B cell (primary cell): ENCODE measurements around the gene SLC22A17. TPM values are rescaled to one million over a fixed set of nuclear protein-coding genes. Genes with fewer than 3 reads are reported as not detected.

Source experiments
- ATAC-seq: fragments of 200-7000 bp; cut with Tn5 transposase; one replicate; pipeline ENCODE4 v1.10.0; 2021; ENCODE audit warnings: low read depth, mild to moderate bottlenecking, moderate number of reproducible peaks, moderate library complexity
- CTCF ChIA-PET: fragments of 350-600 bp; sonication (Branson Sonifier 250); formaldehyde crosslinking; loops from one replicate; lab custom pipeline; 2021; ENCODE audit warnings: antibody characterized with exemption, inconsistent platforms; lab: Charles Lee
- POLR2A ChIA-PET: fragments of 350-600 bp; sonication (Branson Sonifier 250); formaldehyde crosslinking; loops from one replicate; lab custom pipeline; 2021; ENCODE audit warnings: antibody characterized with exemption; lab: Charles Lee
- DNase-seq: peaks from one replicate; pipeline ENCODE4 v3.0.0; 2013
- H2AFZ ChIP-seq: 2 replicates; pipeline ENCODE4 v1.6.1; 2012; ENCODE audit warnings: mild to moderate bottlenecking, low read depth, low read length; ENCODE audit not compliant: insufficient read depth, poor library complexity, severe bottlenecking
- H3K27ac ChIP-seq, 2 donors: 1 replicate in 1 of 2; 2 replicates in 1 of 2; pipeline ENCODE4 v1.5.1; 2012 to 2013; ENCODE audit warnings: low read length in 2 of 2, mild to moderate bottlenecking in 2 of 2, moderate library complexity in 1 of 2
- H3K27me3 ChIP-seq, 4 experiments: fragments of 200-600 bp in 1 of 4; sonication (generic) in 1 of 4; replicated peaks in 1 of 4; 1 replicate in 2 of 4; 2 replicates in 2 of 4; pipeline versions ENCODE4 v1.6.1 to v1.7.0; 2013 to 2016; ENCODE audit warnings: low read length in 3 of 4, mild to moderate bottlenecking in 2 of 4, mixed read lengths in 1 of 4, moderate library complexity in 1 of 4; ENCODE audit not compliant: insufficient read depth in 4 of 4, control insufficient read depth in 3 of 4; ENCODE audit errors: control extremely low read depth in 1 of 4
- H3K36me3 ChIP-seq, 2 experiments: replicated peaks in 1 of 2; 1 replicate in 1 of 2; 2 replicates in 1 of 2; pipeline versions ENCODE4 v1.6.1 to v1.7.1; 2013; ENCODE audit warnings: low read length in 1 of 2; ENCODE audit not compliant: insufficient read depth in 2 of 2, control insufficient read depth in 1 of 2; ENCODE audit errors: control extremely low read depth in 1 of 2, extremely low read depth in 1 of 2
- H3K4me1 ChIP-seq, 2 donors: fragments of 200-600 bp in 1 of 2; sonication (generic) in 1 of 2; 1 replicate in 1 of 2; 2 replicates in 1 of 2; pipeline versions ENCODE4 v1.5.1 to v1.6.1; 2013 to 2017; ENCODE audit warnings: low read length in 2 of 2; ENCODE audit not compliant: control insufficient read depth in 2 of 2, insufficient read depth in 2 of 2
- H3K4me2 ChIP-seq: replicated peaks from 2 replicates; pipeline ENCODE3; 2012; ENCODE audit warnings: mild to moderate bottlenecking, low read depth, low read length; ENCODE audit not compliant: poor library complexity, severe bottlenecking
- H3K4me3 ChIP-seq, 5 experiments: fragments of 200-600 bp in 1 of 5; sonication (generic) in 1 of 5; 1 replicate in 3 of 5; 2 replicates in 2 of 5; pipeline versions ENCODE4 v1.5.1 to v1.7.0; 2011 to 2016; ENCODE audit warnings: low read length in 4 of 5, mild to moderate bottlenecking in 4 of 5, low read depth in 2 of 5, control low read depth in 1 of 5, moderate library complexity in 1 of 5; ENCODE audit not compliant: insufficient read depth in 1 of 5; ENCODE audit errors: control extremely low read depth in 1 of 5, extremely low read depth in 1 of 5
- H3K79me2 ChIP-seq: fragments of 200-600 bp; sonication (generic); one replicate; pipeline ENCODE4 v1.6.0; 2016; ENCODE audit warnings: low read length; ENCODE audit not compliant: control insufficient read depth, insufficient read depth
- H3K9ac ChIP-seq: fragments of 200-600 bp; sonication (generic); 2 replicates; pipeline ENCODE4 v1.6.1; 2017; ENCODE audit warnings: mild to moderate bottlenecking, low read length, moderate library complexity
- H3K9me3 ChIP-seq, 3 donors: one replicate each; pipeline versions ENCODE4 v1.6.1 to v1.7.1; 2013; ENCODE audit warnings: low read length in 2 of 3; ENCODE audit not compliant: control insufficient read depth in 2 of 3, insufficient read depth in 1 of 3; ENCODE audit errors: control extremely low read depth in 1 of 3
- H4K20me1 ChIP-seq: 2 replicates; pipeline ENCODE4 v1.6.0; 2012; ENCODE audit warnings: mild to moderate bottlenecking, low read length; ENCODE audit not compliant: insufficient read depth, control insufficient read depth, poor library complexity, severe bottlenecking
- H3K27ac Mint-ChIP-seq: one replicate; pipeline ENCODE4 v1.8.0; 2021; ENCODE audit warnings: mixed read lengths
- H3K27me3 Mint-ChIP-seq: one replicate; pipeline ENCODE4 v1.8.0; 2021; ENCODE audit warnings: mixed read lengths
- H3K4me1 Mint-ChIP-seq: one replicate; pipeline ENCODE4 v1.8.0; 2021; ENCODE audit warnings: mixed read lengths
- H3K4me3 Mint-ChIP-seq: one replicate; pipeline ENCODE4 v1.8.0; 2021; ENCODE audit warnings: mixed read lengths
- H3K9me3 Mint-ChIP-seq: one replicate; pipeline ENCODE4 v1.8.0; 2022; ENCODE audit warnings: mixed read lengths; ENCODE audit not compliant: insufficient read depth
- CTCF ChIP-seq: fragments of 200-600 bp; IDR thresholded peaks from one replicate; pipeline ENCODE4 v1.8.0; 2022; ENCODE audit warnings: antibody characterized with exemption, mild to moderate bottlenecking
- EZH2 ChIP-seq: IDR thresholded peaks from 2 replicates; pipeline ENCODE4 v1.6.1; 2012; ENCODE audit warnings: borderline replicate concordance, low read depth, mild to moderate bottlenecking, moderate library complexity, low read length; ENCODE audit not compliant: insufficient read depth, poor library complexity, severe bottlenecking
- WGBS: methylation state at CpG from one replicate; pipeline ENCODE4 v1.1.5; 2013; ENCODE audit warnings: missing lambda C conversion rate; ENCODE audit not compliant: insufficient coverage; 5-methylcytosine and 5-hydroxymethylcytosine counted together
- intact Hi-C: fragments of 100-400 bp; cut with micrococcal nuclease; formaldehyde crosslinking; loops from one replicate; pipeline ENCODE4 v1.10.0; 2022
- polyA plus RNA-seq: library from polyadenylated mRNA; depleted of rRNA; stranded (reverse); fragments of >200 nt; gene quantifications from 2 replicates; pipeline ENCODE4 v1.2.3, GENCODE V29; 2012
- total RNA-seq, 2 donors: library from RNA; stranded (reverse); fragments of 120-200 nt in 1 of 2; gene quantifications; 1 replicate in 1 of 2; 2 replicates in 1 of 2; pipeline versions ENCODE4 v1.2.3 to v1.2.4, GENCODE V29; 2013 to 2022

The SLC22A17 gene
- total and polyA plus RNA-seq, 2 donors (not counting 1 experiment from before 2014, with no cell fraction given) = 0.89 to 0.92 TPM

- Mint-ChIP-seq H3K4me1 (no peaks in the 10 kb centered on the region), H3K4me3 (no peak overlapping the region), H3K9me3 (no peaks in the 10 kb centered on the region), H3K27me3 (peaks cover 34% of the 10 kb centered on the region), H3K27ac (no peak overlapping the region)
- POLR2A ChIA-PET = no interaction called here
- Histone ChIP-seq H3K79me2 (no peaks in the 10 kb centered on the region), H2AFZ (no peak overlapping the region), H3K27ac (no peak overlapping the region), H3K9me3 (no peaks in the 10 kb centered on the region), H3K9ac (no peak overlapping the region), H3K27me3 (peaks cover 0 to 2% (median 0%) of the 10 kb centered on the region in 4 experiments), H4K20me1 (no peaks in the 10 kb centered on the region), H3K4me1 (no peaks in the 10 kb centered on the region), H3K4me3 (no peak overlapping the region), H3K4me2 (no peak overlapping the region), H3K36me3 (no peaks in the 10 kb centered on the region)
- DNase-seq = no peak
- CTCF ChIA-PET = interaction anchor here (0.8 kb wide), 1 partner anchor 143 kb away, joined by 3 read pairs; no protein-coding TSS in a partner anchor
- intact Hi-C loops = no loop called here
- WGBS = 98% methylated on average over 7 of the region's 10 CpGs
- no peak for TF ChIP-seq EZH2
- TF ChIP-seq CTCF = no peak
- ATAC-seq = no peak
Observed at GRCh38 chr14:23396781-23397407, 44.2 kb upstream of the SLC22A17 start.

- no peaks in the 10 kb centered on the region for H3K79me2 ChIP-seq
- CTCF ChIA-PET = no interaction called here
- WGBS = 93% methylated on average over 8 of the region's 10 CpGs
Observed at GRCh38 chr14:23396126-23396525, 43.4 kb upstream of the SLC22A17 start.

More at GRCh38 chr14:23396126-23396525, 43.4 kb upstream of the SLC22A17 start:
- Histone ChIP-seq H3K4me3 (no peak overlapping the region), H3K27ac (no peak overlapping the region), H3K9me3 (no peaks in the 10 kb centered on the region), H3K9ac (no peak overlapping the region), H3K4me1 (no peaks in the 10 kb centered on the region), H3K27me3 (peaks cover 0 to 3% (median 0%) of the 10 kb centered on the region in 4 experiments), H3K36me3 (no peaks in the 10 kb centered on the region), H2AFZ (no peak overlapping the region), H4K20me1 (no peaks in the 10 kb centered on the region), H3K4me2 (no peak overlapping the region)
- Mint-ChIP-seq H3K4me3 (no peak overlapping the region), H3K27ac (no peak overlapping the region), H3K27me3 (peaks cover 30% of the 10 kb centered on the region), H3K4me1 (no peaks in the 10 kb centered on the region), H3K9me3 (no peaks in the 10 kb centered on the region)
- no peak for ATAC-seq
- POLR2A ChIA-PET = no interaction called here
- intact Hi-C loops = no loop called here
- no peak for DNase-seq
- TF ChIP-seq CTCF (no peak), EZH2 (no peak)
